Activated CD8-positive, alpha-beta memory T cell treated with anti-CD3 and anti-CD28 coated beads for 48 hours (primary cell): ENCODE results near the gene KEAP1.

Experiments used
- DNase-seq, 3 experiments: peaks; one replicate each; pipeline ENCODE4 v3.0.0-alpha.2; 2020; ENCODE audit warnings: low read depth in 2 of 3, low spot score in 2 of 3

The KEAP1 gene

GRCh38 chr19:10452726-10453618, 50.2 kb downstream of the KEAP1 start:
- DNase-seq: no peak

DNA sequence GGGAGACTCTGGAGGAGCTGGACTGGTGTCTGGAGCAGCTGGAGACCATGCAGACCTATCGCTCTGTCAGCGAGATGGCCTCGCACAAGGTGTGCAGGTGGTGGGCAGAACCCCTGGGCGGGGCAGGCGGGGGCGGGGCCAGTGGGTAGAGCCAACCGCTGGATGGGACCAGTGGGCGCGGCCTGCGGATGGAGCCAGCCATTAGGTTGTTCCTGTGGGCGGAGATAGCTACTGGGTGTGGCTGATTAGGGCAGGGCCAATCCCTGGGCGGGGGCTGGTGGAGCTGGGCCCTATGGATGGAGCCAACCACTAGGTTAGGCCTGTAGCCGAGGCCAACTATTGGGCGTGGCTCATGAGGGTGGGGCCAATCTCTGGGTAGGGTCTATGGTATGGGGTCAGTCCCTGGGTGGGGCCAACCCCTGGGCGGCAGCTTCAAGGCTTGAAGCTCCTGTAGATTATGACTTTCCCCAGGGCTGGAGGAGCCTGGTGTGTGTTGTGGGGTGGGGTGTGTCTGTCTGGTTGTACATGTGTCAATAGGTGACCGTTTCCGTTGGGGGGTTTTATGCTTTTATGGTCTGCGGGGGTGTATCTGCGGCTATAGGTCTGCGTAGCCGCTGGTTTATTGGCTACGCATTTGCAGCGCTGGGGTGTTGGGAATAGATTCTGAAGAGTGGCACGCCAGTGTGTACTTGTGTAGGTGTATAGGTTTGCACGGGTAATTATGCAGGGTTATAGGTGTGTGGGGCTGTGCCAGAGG, 52.1 kb downstream of the KEAP1 start:
- DNase-seq: no peak

DNA sequence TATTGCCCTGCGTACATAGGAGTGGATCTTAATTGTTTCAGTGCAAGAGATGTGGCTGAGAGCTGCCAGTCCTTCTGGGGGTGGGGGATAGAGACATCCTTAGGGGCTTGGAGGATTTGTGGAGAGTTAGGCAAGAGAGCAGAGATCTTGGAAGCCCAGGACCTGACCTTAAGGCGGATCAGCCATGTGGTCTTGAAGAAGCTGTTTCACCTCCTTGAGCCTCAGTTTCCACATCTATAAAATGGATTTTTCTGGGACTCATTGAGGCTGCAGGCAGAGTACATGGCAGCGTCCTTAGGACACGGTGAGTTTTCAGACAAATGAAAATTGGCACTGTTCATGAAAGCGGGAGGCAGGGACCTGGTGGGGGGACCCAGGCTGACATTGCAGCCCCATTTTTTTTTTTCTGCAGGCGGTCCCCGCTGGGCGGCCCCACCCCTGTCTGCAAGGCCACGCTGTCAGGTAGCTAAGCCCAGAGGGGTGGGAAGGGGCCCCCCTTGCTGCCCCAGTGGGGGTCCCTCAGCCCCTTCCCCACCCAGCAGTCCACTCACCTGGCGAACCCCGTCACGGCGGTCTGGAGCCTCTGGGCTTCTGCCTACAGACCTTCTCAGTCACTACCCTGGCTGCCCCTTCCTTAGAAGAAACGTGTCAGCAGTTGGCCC, 52.8 kb downstream of the KEAP1 start:
- no peak for DNase-seq

DNA sequence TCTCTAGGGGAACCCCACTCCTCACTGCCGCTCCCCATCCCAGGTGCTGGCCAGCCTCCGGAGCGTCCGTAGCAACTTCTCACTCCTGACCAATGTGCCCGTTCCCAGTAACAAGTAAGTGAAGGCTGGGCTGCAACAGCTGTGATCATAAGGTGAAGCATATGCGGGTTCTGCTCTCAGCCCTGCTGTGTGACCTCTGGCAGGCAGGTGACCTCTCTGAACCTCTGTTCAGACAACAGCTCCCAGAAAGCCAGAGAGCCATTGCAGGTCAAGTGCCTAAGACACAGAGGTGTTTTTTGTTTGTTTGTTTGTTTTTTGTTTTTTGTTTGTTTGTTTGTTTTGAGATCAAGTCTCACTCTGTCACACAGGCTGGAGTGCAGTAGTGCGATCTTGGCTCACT, 54.1 kb downstream of the KEAP1 start:
- no peak for DNase-seq

DNA sequence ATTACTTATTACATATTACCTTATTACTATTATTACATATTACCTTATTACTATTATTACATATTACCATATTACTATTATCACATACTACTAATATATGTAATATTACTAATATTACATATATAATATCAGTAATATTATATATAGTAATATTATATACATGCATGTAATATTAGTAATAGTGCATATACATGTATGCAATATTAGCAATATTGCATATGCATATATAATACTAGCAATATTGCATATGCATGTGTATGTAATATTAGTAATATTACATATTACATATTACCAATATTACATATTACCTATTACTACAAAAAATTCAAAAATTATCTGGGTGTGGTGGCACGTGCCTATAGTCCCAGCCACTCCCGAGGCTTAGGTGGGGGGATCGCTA, 60.5 kb downstream of the KEAP1 start:
- no peak for DNase-seq

DNA sequence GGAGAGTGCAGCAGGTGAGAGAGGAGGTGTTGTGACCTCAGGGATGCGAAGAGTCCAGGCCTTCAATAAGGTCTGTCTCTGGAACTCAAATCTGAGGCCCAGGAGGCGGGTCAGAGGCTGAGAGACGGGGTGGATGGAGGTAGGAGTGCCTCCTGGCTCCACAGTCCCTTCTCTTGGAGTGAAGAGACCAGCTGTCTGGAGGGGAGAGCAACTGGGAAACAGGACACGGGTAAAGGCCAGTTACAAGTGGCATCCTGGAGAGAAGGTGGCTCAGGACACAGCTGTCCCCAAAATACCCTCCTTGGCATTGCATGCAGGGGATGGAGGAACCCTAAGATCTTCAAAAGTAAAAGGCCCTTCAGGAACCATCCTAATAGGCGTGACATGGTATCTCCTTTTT, 63.6 kb downstream of the KEAP1 start:
- DNase-seq: no peak
